GM12878 (cell line): Measurements from ENCODE around the gene CAMKMT. TPM values are rescaled to one million over a fixed set of nuclear protein-coding genes. Genes with fewer than 3 reads are reported as not detected.

Source experiments
- ATAC-seq: fragments of 200-7000 bp; cut with Tn5 transposase; 3 replicates; pipeline ENCODE4 v1.9.1; 2020; ENCODE audit warnings: mild to moderate bottlenecking, moderate library complexity
- BruUV-seq: library from RNA; stranded (reverse); fragments of 400-500 nt; replicated peaks from 2 replicates; lab custom pipeline; 2021; lab: Mats Ljungman, UMichigan
- CTCF ChIA-PET: fragments of 300-600 bp; sonication (Branson Sonifier 250); formaldehyde crosslinking; extraction: SDS; loops from one replicate; lab custom pipeline; 2021; ENCODE audit warnings: inconsistent platforms; lab: Yijun Ruan, JAX
- POLR2A ChIA-PET: fragments of 350-600 bp; formaldehyde crosslinking; extraction: SDS; loops from one replicate; lab custom pipeline; 2021; ENCODE audit warnings: inconsistent platforms; lab: Charles Lee
- RAD21 ChIA-PET: fragments of 300-600 bp; sonication (Branson Sonifier 250); formaldehyde crosslinking; loops from one replicate; lab custom pipeline; 2023; ENCODE audit warnings: antibody characterized with exemption; ENCODE audit not compliant: unreplicated experiment; lab: Charles Lee
- SMC1A ChIA-PET: fragments of 300-600 bp; sonication (Branson Sonifier 250); formaldehyde crosslinking; loops from one replicate; lab custom pipeline; 2023; ENCODE audit not compliant: unreplicated experiment, uncharacterized antibody; lab: Charles Lee
- DNase-seq: peaks from one replicate; pipeline ENCODE4 v3.0.0-alpha.2; 2011; ENCODE audit warnings: low read depth, low spot score
- FAIRE-seq: peaks from 3 replicates; lab custom pipeline; 2011; peaks lifted over from hg19 to GRCh38; lab: Jason Lieb, UNC
- H2AFZ ChIP-seq: 2 replicates; pipeline ENCODE4 v1.6.0; 2011; ENCODE audit warnings: low read depth, low read length, control low read depth; ENCODE audit not compliant: control insufficient read depth
- H3K27ac ChIP-seq: 2 replicates; pipeline ENCODE4 v1.5.1; 2011; ENCODE audit warnings: control low read depth; ENCODE audit not compliant: control insufficient read depth, insufficient read depth
- H3K27me3 ChIP-seq, 2 experiments: replicated peaks in 1 of 2; 2 replicates each; pipeline versions ENCODE4 v1.6.0 to v1.6.1; 2011; ENCODE audit warnings: low read length in 1 of 2; ENCODE audit not compliant: control insufficient read depth in 2 of 2, insufficient read depth in 2 of 2
- H3K36me3 ChIP-seq, 2 experiments: 2 replicates each; pipeline ENCODE4 v1.5.1; 2011; ENCODE audit warnings: low read length in 1 of 2; ENCODE audit not compliant: control insufficient read depth in 2 of 2, insufficient read depth in 2 of 2
- H3K4me1 ChIP-seq: 2 replicates; pipeline ENCODE4 v1.6.1; 2011; ENCODE audit warnings: mild to moderate bottlenecking, low read length, moderate library complexity, mixed read lengths; ENCODE audit not compliant: control insufficient read depth, insufficient read depth
- H3K4me2 ChIP-seq: 2 replicates; pipeline ENCODE4 v1.6.0; 2011; ENCODE audit warnings: control low read depth; ENCODE audit not compliant: control insufficient read depth, insufficient read depth
- H3K4me3 ChIP-seq: fragments of 200-600 bp; sonication (generic); 2 replicates; pipeline ENCODE4 v1.5.1; 2016
- H3K79me2 ChIP-seq: 2 replicates; pipeline ENCODE4 v1.6.0; 2011; ENCODE audit warnings: low read length; ENCODE audit not compliant: control insufficient read depth, insufficient read depth
- H3K9ac ChIP-seq: 2 replicates; pipeline ENCODE4 v1.8.0; 2011; ENCODE audit warnings: low read length, control low read depth, mixed read lengths; ENCODE audit not compliant: control insufficient read depth, insufficient read depth
- H3K9me3 ChIP-seq: replicated peaks from 3 replicates; pipeline ENCODE4 v1.5.1; 2011; ENCODE audit warnings: mild to moderate bottlenecking, low read length; ENCODE audit not compliant: control insufficient read depth, insufficient read depth
- H4K20me1 ChIP-seq: 2 replicates; pipeline ENCODE4 v1.6.0; 2011; ENCODE audit not compliant: control insufficient read depth, insufficient read depth
- CHD2 ChIP-seq: IDR thresholded peaks from 2 replicates; pipeline ENCODE4 v1.6.1; 2011; ENCODE audit warnings: low read depth, low read length, improper control_type of control experiment, borderline replicate concordance
- RCOR1 ChIP-seq: conservative IDR thresholded peaks from 2 replicates; pipeline ENCODE4 v1.6.1; 2012; ENCODE audit warnings: low read depth, low read length, improper control_type of control experiment
- in situ Hi-C: fragments of 300-500 bp; cut with MboI; formaldehyde crosslinking; loops from 9 replicates; pipeline ENCODE4 v1.14.3; 2018; ENCODE audit warnings: mixed read lengths
- intact Hi-C: fragments of 100-400 bp; cut with micrococcal nuclease; formaldehyde crosslinking; loops from one replicate; pipeline ENCODE4 v1.14.2; 2022; ENCODE audit not compliant: unreplicated experiment
- polyA plus RNA-seq, 11 experiments: library from polyadenylated mRNA; depleted of rRNA in 4 of 11; unstranded in 6 of 11; stranded (reverse) in 5 of 11; fragments of >200 nt; fragmentation: Nextera tagmentation in 4 of 11; fragmentation: Illumina TruSeq in 1 of 11; extraction: Ambion mirVana in 4 of 11; extraction: Trizol in 1 of 11; gene quantifications; 1 replicate in 1 of 11; 2 replicates in 10 of 11; pipeline versions ENCODE4 v1.2.1 to v1.2.3, GENCODE V29; 2011 to 2016; ENCODE audit warnings: inconsistent platforms in 2 of 11, missing spikeins in 2 of 11, low read depth in 1 of 11
- total RNA-seq, 4 experiments: library from RNA; depleted of rRNA in 3 of 4; stranded (reverse); fragments of >200 nt in 3 of 4; fragmentation: Illumina TruSeq in 1 of 4; extraction: Trizol in 1 of 4; gene quantifications; 2 replicates each; pipeline versions ENCODE4 v1.2.1 to v1.2.3, GENCODE V29; 2013 to 2021
- TF ChIP-seq, protein P1 (sequence below): fragments of 450-650 bp; formaldehyde crosslinking; IDR thresholded peaks from 2 replicates; pipeline ENCODE4 v1.4.0; 2020; ENCODE audit warnings: mild to moderate bottlenecking, moderate library complexity
- TF ChIP-seq, protein P2 (sequence below): fragments of 450-650 bp; IDR thresholded peaks from 2 replicates; pipeline ENCODE4 v1.6.1; 2017; ENCODE audit warnings: antibody characterized with exemption, mild to moderate bottlenecking, moderate library complexity
- TF ChIP-seq, protein P3 (sequence below): fragments of 450-650 bp; IDR thresholded peaks from 2 replicates; pipeline ENCODE4 v1.6.1; 2017; ENCODE audit warnings: mild to moderate bottlenecking, moderate library complexity
- TF ChIP-seq, protein P4 (sequence below): fragments of 450-650 bp; IDR thresholded peaks from 2 replicates; pipeline ENCODE4 v1.6.1; 2014; ENCODE audit warnings: mild to moderate bottlenecking

The CAMKMT gene
- total and polyA plus RNA-seq, 10 of the 15 experiments (the other 5 are each of a cell fraction or from before 2014, with no cell fraction given), result 2.7 to 16.0 (median 11.8) TPM

DNA sequence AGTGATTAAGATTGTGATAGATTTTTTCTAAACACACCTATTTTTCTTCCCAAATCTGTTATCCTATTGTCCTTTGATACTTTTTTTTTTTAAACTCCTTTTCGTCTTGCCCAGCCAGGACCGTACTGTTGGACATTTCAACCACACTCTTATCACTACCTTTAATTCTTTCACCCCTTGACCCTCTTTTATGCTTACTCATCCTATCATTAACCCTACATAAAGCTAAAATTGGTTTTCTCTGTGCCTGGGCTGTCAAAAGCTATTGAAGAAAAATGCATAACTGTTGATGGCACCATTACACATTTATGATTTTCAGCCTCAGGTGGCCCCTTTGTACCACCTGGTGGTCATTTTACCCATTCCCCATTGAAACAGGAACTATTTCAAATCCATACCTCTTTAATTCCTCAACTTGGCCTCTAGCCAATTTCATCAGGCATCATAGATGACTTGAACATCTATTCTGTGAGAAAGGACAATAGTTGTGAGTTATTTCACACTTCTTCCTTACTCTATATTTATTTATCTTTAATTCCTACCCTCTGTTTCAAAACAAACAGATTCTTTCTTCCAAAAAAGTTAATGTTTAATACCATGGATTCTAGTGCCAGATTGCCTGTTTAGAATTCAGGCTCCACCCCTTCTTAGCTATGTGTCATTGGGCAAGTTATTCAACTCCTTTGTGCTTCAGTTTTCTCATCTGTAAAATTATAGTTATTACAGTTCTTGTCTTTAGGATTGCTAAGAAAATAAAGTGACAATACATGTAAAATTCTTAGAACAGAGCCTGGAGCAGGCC is 258.6 kb downstream of the CAMKMT start (continued):
- TF ChIP-seq, protein P1, sequence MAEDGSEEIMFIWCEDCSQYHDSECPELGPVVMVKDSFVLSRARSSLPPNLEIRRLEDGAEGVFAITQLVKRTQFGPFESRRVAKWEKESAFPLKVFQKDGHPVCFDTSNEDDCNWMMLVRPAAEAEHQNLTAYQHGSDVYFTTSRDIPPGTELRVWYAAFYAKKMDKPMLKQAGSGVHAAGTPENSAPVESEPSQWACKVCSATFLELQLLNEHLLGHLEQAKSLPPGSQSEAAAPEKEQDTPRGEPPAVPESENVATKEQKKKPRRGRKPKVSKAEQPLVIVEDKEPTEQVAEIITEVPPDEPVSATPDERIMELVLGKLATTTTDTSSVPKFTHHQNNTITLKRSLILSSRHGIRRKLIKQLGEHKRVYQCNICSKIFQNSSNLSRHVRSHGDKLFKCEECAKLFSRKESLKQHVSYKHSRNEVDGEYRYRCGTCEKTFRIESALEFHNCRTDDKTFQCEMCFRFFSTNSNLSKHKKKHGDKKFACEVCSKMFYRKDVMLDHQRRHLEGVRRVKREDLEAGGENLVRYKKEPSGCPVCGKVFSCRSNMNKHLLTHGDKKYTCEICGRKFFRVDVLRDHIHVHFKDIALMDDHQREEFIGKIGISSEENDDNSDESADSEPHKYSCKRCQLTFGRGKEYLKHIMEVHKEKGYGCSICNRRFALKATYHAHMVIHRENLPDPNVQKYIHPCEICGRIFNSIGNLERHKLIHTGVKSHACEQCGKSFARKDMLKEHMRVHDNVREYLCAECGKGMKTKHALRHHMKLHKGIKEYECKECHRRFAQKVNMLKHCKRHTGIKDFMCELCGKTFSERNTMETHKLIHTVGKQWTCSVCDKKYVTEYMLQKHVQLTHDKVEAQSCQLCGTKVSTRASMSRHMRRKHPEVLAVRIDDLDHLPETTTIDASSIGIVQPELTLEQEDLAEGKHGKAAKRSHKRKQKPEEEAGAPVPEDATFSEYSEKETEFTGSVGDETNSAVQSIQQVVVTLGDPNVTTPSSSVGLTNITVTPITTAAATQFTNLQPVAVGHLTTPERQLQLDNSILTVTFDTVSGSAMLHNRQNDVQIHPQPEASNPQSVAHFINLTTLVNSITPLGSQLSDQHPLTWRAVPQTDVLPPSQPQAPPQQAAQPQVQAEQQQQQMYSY (CRISPR knock-in tag), result no peak
- no peak for TF ChIP-seq CHD2

DNA sequence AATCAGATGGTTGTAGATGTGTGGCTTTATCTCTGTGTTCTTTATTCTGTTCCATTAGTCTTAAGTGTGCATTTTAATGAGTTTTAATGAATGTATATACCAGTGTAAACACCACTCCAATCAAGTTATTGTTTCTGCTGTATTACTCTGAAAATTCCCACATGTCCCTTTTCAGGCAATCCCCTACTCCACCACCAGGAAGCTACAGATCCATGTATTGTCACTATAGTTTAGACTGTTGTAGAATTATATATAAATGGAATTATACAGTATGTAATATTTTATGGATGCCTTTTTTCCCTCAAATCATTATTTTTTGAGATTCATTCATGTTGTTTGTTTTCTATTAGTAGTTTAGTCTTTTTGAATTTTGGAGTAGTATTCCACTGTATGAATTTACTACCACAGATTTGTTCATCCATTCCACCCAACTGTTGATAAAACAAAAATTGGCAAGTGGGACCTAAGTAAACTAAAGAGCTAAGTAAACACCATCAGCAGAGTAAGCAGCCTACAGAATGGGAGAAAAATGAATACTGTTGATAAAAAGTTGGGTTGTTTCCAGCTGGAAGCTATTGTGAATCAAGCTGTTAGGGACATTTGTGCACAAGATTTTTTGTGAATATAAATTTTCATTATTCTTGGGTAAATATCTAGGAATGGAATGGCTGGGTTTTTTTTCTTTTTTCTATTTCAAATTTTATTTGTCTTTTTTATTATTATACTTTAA is 262.0 kb downstream of the CAMKMT start:
- no peak for FAIRE-seq

More for the DNA sequence above, 262.0 kb downstream of the CAMKMT start:
- RAD21 ChIA-PET, result interaction anchor here (1.4 kb wide), 1 partner anchor 21 kb away, joined by 3 read pairs; no protein-coding TSS in a partner anchor
- H3K27ac ChIP-seq, result no peak overlapping the region
- H4K20me1 ChIP-seq, result no peaks in the 10 kb centered on the region
- in situ Hi-C loops, result no loop called here
- H3K79me2 ChIP-seq, result no peaks in the 10 kb centered on the region
- no peak for DNase-seq
- TF ChIP-seq, protein P2, sequence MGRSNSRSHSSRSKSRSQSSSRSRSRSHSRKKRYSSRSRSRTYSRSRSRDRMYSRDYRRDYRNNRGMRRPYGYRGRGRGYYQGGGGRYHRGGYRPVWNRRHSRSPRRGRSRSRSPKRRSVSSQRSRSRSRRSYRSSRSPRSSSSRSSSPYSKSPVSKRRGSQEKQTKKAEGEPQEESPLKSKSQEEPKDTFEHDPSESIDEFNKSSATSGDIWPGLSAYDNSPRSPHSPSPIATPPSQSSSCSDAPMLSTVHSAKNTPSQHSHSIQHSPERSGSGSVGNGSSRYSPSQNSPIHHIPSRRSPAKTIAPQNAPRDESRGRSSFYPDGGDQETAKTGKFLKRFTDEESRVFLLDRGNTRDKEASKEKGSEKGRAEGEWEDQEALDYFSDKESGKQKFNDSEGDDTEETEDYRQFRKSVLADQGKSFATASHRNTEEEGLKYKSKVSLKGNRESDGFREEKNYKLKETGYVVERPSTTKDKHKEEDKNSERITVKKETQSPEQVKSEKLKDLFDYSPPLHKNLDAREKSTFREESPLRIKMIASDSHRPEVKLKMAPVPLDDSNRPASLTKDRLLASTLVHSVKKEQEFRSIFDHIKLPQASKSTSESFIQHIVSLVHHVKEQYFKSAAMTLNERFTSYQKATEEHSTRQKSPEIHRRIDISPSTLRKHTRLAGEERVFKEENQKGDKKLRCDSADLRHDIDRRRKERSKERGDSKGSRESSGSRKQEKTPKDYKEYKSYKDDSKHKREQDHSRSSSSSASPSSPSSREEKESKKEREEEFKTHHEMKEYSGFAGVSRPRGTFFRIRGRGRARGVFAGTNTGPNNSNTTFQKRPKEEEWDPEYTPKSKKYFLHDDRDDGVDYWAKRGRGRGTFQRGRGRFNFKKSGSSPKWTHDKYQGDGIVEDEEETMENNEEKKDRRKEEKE, result no peak
- TF ChIP-seq, protein P3, sequence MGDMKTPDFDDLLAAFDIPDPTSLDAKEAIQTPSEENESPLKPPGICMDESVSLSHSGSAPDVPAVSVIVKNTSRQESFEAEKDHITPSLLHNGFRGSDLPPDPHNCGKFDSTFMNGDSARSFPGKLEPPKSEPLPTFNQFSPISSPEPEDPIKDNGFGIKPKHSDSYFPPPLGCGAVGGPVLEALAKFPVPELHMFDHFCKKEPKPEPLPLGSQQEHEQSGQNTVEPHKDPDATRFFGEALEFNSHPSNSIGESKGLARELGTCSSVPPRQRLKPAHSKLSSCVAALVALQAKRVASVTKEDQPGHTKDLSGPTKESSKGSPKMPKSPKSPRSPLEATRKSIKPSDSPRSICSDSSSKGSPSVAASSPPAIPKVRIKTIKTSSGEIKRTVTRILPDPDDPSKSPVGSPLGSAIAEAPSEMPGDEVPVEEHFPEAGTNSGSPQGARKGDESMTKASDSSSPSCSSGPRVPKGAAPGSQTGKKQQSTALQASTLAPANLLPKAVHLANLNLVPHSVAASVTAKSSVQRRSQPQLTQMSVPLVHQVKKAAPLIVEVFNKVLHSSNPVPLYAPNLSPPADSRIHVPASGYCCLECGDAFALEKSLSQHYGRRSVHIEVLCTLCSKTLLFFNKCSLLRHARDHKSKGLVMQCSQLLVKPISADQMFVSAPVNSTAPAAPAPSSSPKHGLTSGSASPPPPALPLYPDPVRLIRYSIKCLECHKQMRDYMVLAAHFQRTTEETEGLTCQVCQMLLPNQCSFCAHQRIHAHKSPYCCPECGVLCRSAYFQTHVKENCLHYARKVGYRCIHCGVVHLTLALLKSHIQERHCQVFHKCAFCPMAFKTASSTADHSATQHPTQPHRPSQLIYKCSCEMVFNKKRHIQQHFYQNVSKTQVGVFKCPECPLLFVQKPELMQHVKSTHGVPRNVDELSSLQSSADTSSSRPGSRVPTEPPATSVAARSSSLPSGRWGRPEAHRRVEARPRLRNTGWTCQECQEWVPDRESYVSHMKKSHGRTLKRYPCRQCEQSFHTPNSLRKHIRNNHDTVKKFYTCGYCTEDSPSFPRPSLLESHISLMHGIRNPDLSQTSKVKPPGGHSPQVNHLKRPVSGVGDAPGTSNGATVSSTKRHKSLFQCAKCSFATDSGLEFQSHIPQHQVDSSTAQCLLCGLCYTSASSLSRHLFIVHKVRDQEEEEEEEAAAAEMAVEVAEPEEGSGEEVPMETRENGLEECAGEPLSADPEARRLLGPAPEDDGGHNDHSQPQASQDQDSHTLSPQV, result no peak
- no peak for TF ChIP-seq RCOR1
- TF ChIP-seq, protein P4, sequence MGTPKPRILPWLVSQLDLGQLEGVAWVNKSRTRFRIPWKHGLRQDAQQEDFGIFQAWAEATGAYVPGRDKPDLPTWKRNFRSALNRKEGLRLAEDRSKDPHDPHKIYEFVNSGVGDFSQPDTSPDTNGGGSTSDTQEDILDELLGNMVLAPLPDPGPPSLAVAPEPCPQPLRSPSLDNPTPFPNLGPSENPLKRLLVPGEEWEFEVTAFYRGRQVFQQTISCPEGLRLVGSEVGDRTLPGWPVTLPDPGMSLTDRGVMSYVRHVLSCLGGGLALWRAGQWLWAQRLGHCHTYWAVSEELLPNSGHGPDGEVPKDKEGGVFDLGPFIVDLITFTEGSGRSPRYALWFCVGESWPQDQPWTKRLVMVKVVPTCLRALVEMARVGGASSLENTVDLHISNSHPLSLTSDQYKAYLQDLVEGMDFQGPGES, result no peak
- TF ChIP-seq, all 136 proteins: peak for 0
- no peak overlapping the region for H3K9ac ChIP-seq
- no peak overlapping the region for H3K4me2 ChIP-seq
- ChIA-PET CTCF (interaction anchor here (0.7 to 1.6 kb wide), 4 partner anchors 46 to 147 kb away, joined by 3 to 7 read pairs (median 3); no protein-coding TSS in a partner anchor), SMC1A (interaction anchor here (0.7 to 4.4 kb wide), 6 partner anchors 11 to 144 kb away, joined by 3 to 24 read pairs (median 4); no protein-coding TSS in a partner anchor), POLR2A (interaction anchor here (0.9 kb wide), 1 partner anchor 85 kb away, joined by 3 read pairs; no protein-coding TSS in a partner anchor)
- H3K27me3 ChIP-seq, result no peaks in the 10 kb centered on the region
- no peaks in the 10 kb centered on the region for H3K36me3 ChIP-seq
- no peak overlapping the region for H3K4me3 ChIP-seq
- ATAC-seq, result no peak
- intact Hi-C loops, result no loop called here
- no peak overlapping the region for H2AFZ ChIP-seq
- H3K9me3 ChIP-seq, result no peaks in the 10 kb centered on the region; the same call in 2 of the 3 replicates
- no peaks in the 10 kb centered on the region; the same call in 1 of the 2 replicates for H3K4me1 ChIP-seq
- no TSS peak for BruUV-seq
